Suppressor macrophage (primary cell): ENCODE data around the gene FBRSL1.
A peak's percentile ranks its signal among the peaks of the same experiment; 100 is the strongest.

Source experiments
- DNase-seq, 4 experiments: peaks; one replicate each; pipeline ENCODE4 v3.0.0-alpha.2; 2020 to 2022

FBRSL1 gene

GRCh38 chr12:132497514-132498405, 7.8 kb downstream of the FBRSL1 start:
- DNase-seq: no peak

DNA sequence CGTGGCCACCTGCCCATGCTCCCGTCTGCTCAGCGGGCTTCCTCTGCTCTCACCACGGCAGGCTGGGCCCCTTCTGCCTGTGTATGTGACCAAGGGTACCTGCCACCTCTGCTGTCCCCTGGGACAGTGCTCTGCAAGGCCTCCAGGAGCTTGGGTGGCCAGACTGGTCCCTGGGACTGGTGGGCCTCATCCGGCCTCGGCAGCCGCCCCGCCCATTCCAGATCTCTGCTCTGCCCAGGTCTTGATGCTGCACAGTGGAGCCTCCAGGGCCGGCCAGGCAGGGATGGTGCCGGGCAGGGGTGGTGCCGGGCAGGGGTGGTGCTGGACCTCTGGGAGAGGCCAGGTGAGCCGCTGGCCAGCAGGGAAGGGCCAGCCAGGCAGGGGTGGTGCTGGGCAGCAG, 9.0 kb downstream of the FBRSL1 start:
- DNase-seq: no peak

- DNase-seq: peak; percentile 40 to 72 (median 58)
These were observed 10.3 kb downstream of the FBRSL1 start for GRCh38 chr12:132500142-132500855.

DNA sequence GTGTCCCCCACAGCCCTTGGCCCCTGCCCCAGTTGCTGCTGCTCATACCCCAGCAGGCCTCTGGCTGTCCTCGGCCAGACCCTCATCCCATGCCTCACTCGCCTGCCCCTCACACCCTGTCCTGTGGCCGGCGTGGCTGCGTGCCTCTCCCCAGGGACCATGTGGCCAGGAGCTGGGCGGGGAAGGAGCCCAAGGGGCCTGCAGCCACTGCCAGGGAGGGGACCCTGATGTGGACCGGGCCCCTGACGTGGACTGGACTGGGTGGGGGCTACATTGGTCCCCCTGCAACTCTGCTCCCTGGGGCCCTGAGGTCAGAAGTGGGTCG, 10.9 kb downstream of the FBRSL1 start:
- no peak for DNase-seq

- peak; percentile 22 to 64 (median 50) for DNase-seq
These were observed 11.4 kb downstream of the FBRSL1 start for GRCh38 chr12:132501204-132501940.

DNA sequence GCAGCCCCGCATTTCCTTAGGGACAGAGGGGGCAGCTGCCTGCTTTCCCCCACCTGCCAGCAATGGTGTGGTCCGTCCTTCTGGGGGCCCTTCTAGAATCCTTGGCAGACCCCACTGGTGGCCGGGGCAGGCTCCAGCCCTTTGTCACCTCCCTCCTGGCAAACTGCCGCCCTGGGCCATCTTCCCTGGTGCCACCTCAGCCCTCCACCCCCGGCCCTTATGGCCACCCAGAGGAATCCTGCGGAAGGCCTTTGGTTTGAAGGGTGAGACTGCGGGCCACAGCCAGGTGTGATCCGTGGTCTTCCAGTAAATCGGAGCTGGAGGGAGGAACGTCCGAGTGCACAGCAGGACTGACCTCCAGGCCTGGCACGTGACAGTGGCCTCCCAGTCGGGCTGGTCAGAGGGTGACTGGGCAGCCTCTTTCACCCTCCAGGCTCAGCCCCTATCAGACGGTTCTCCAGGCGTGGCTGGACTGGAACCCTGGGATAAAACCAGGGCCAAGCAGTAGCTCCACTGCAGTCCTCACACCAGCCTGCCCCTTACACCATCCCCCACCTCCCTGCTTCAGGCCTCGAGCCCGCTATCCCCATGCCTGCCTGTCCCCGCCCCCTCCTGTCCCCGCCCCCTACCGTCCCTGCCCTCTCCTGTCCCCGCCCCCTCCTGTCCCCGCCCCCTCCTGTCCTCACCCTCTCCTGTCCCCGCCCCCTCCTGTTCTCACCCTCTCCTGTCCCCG, 12.4 kb downstream of the FBRSL1 start:
- DNase-seq: no peak

- DNase-seq: no peak
These were observed 12.9 kb downstream of the FBRSL1 start for GRCh38 chr12:132502882-132503193.

DNA sequence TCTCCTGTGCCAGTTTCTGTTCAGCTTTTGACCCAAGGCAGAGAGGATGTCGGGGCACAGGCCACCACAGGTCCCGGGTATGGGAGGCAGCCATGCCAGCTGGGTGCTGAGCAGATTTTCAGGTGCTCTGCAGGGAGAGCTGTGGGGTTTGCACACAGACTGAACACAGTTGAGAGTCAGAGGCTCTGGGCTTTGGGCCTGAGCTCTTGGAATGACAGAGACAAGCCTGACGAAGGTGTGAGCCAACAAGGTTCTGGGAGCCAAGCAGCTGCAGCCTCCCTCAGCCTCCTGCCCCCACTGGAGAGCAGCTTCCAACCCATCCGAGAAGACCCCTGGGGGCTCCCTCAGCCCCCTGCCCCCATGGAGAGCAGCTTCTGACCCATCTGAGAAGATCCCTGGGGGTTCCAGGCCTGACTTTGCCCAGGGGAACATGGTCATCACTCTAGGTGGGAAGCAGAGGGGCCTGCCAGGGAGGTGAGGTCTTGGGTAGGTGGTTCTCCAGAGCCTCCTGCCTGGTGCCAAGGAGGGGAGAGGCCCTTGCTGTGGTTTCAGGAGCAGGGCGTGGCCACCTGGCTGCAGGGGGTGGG, 13.8 kb downstream of the FBRSL1 start:
- DNase-seq: no peak

- DNase-seq: peak; percentile 74 to 85 (median 81)
These were observed 15.3 kb downstream of the FBRSL1 start for GRCh38 chr12:132505105-132505851.

DNA sequence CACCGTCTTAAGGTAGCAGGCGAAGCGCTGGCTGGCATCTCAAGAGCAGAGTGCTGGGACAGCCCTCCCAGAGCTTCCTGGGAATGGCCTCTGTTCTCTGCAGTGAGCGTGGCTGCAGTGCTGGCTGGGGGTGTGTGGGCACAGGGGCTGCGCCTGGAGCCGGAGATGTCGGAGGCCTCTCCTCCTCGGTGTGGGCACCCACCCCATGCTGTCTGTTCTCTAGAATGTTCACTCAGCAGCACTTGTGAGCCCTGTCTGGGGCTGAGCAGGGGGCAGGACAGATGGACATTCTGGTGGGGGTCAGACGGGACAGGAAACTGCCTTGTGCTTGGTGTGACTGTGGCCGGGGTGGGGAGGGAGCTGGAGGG, 15.9 kb downstream of the FBRSL1 start:
- DNase-seq: no peak

DNA sequence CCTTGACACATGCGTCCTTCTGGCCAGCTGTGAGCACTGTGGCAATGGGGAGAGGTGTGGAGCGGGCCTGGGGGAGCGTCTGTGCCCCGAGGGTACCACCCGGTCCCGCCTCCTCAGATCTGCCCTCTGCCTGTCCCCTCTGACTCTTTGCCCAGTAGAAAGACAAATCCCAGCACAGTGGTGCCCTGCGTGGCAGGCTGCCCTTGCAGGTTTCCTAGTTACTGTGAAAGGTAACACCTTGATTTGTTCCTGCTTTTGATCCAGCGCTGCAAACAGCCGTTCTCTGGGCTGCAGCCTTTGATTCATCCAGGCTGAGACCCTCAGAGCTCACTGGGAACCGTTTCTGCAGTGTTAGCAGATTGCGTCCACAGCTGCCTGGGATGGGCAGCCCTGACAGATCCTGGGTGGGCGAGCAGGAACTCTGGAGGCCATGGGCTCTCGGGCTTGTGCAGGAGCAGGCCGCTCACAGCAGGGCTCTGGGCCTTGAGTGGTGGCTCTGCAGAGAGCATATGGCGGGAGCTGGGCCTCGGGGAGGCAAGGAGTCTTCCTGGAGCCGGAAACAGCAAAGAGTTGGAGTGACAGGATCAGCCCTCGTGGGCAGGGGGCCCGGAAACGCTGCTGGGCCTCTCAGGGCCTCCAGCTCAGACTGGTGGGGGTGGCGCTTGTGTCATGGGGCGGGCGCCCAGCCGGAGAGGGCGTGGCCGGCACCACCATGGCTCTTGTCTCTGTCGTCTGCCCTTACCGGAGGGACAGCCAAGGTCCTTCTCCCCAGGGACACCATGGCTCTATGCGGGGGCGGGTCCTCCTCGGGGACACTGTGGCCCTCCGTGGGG, 16.6 kb downstream of the FBRSL1 start:
- DNase-seq: peak; percentile 82 to 92 (median 84)

GRCh38 chr12:132507161-132507538, 17.2 kb downstream of the FBRSL1 start:
- no peak for DNase-seq

DNA sequence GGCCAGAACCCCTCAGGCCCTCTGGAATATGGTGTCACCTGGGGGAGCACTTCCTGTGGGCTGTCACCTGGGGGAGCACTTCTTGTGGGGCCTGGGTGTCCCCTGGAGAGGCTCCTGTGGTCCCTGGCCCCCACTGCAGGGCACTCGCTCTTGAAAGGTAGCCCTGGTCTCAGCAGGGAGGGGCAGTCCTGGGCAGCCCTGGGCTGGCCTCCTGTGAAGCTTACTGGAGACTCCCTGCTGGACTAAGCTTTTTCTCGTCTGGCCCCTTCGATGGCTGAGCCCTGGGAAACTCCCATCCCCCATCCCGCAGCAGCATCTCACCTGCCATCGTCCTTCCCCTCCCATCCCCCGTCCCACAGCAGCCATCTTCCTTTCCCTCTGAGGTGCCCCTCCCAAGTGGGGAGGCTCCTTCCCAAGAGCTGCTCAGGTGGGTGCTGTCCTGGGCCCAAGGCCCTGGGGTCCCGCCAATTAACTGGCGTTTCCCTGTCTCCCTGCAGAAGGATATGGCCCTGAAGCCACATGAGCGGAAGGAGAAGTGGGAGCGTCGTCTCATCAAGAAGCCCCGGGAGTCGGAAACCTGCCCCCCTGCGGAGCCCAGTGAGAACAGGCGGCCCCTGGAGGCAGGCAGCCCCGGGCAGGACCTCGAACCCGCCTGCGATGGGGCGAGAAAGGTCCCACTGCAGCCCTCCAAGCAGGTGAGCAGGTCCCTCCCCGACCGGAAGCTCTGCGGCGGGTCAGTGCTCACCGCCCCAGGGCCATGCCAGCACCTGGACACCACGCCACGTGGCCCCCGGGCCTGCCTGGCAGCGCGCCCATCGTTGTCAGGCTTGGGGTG, 17.9 kb downstream of the FBRSL1 start:
- DNase-seq: no peak

DNA sequence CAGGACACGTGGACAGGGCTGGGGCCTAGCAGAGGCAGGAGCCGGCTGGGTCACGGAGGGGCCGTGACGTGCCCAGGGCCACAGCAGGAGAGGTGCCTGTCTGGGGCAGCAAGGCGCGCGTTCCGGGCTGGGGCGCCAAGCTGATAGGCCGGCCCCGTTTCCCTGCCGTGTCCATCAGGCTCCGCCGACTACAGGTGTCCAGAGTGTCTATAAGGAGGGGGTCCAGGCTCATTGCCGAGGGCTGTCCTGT, 18.5 kb downstream of the FBRSL1 start:
- DNase-seq: no peak

GRCh38 chr12:132508860-132509732, 19.1 kb downstream of the FBRSL1 start:
- DNase-seq: no peak

GRCh38 chr12:132510111-132510724, 20.3 kb downstream of the FBRSL1 start:
- no peak for DNase-seq

- no peak for DNase-seq
These were observed 21.0 kb downstream of the FBRSL1 start for GRCh38 chr12:132510746-132511477.
